Effector CD4-positive, alpha-beta T cell (primary cell): ENCODE measurements around the gene RNF148. TPM values are rescaled to one million over a fixed set of nuclear protein-coding genes. Genes with fewer than 3 reads are reported as not detected.

Experiments used
- DNase-seq: peaks from one replicate; pipeline ENCODE4 v3.0.0-alpha.2; 2020
- total RNA-seq: gene quantifications from one replicate; lab custom pipeline; 2026; lab: John Stamatoyannopoulos, UW

RNF148 gene, protein sequence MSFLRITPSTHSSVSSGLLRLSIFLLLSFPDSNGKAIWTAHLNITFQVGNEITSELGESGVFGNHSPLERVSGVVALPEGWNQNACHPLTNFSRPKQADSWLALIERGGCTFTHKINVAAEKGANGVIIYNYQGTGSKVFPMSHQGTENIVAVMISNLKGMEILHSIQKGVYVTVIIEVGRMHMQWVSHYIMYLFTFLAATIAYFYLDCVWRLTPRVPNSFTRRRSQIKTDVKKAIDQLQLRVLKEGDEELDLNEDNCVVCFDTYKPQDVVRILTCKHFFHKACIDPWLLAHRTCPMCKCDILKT
- total RNA-seq = not detected

DNA sequence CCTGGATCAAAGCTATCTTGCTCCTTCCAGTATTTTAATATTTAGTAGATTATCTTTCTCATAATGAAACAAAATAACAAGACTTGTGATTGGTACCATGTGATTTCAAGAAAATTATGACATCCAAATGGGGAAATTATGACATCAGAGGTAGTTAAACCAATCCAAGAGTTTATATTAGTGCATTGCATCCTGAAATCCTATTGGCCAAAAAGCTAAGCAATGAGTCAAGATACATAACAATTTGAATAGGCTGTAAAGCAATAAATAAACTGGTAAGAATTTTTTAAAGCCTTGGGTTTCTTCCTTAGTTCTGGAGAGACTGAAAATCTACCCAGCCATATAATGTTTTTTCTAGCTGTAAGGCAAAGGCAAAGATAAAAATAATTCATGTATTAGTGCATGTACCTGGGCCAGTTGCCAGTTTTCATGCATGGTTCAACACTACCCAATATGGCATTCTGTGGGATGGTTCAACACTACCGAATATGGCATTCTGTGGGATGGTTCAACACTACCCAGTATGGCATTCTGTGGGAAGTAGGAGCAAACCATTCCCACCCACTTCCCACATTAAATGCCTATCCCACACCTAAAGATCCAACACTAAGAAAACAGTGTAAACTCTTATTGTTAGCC lies at the start of gene RNF148:
Gene RNF148, minus strand, starts transcription at position 51 of the 639 bp plus-strand sequence. CDS start 172 bp downstream, outside the sequence.
- no peak for DNase-seq

DNA sequence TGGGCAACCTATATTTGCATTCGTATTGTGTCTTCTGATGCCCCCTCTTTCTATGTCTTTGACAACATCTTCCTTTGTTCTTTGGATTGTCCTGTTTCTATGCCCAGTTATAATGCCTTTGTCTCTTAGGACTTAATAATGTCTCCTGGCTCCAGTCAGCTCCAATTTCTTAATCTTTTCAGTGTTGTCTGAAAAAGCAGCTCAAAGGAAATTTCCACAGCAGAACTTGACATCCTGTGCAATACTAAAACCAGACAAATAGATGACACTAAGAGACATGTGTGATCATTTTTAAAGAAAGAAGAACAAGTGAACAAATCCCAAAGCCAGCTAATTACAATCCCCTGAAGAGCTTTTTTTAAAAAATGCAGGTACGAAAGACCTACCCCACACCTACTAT lies 47.7 kb upstream of the RNF148 start:
- no peak for DNase-seq

DNA sequence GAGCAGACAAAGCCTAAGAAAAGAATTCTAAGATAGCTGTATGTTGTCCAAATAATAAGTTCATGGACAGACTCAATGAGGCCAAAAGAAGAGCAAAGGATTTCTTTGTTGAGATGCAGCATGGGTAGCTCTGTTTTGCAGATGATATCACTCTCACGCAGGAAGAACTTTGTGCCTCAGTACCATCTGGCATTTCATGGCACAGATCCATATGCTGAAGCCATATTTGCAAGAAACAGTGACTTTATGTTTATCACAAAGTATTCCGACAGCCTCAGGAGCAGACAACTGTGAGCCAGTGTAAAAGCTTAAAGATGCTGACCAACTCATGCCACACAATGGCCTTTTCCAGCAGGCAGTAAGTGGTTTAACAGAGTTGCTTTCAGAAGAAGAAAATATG lies 45.5 kb upstream of the RNF148 start:
- DNase-seq = no peak

DNA sequence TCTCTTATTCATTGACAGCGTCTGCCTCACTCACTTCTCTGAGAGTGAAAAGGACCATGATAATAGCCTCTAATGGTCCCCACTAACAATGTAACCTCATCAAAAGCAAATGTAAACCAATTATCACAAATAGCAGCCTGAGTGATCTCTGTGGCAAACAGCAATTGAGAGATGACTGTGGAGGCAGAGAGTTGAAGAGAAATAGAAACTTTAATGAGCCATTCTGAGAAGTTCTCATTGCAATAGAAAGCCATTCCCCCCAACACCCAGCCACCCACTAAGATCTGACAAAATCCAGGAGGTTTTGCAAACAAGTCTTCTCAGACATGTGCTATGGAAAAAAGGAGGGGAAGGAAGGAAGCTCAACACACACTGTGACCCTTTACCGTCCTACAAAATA lies 44.2 kb upstream of the RNF148 start:
- no peak for DNase-seq

DNA sequence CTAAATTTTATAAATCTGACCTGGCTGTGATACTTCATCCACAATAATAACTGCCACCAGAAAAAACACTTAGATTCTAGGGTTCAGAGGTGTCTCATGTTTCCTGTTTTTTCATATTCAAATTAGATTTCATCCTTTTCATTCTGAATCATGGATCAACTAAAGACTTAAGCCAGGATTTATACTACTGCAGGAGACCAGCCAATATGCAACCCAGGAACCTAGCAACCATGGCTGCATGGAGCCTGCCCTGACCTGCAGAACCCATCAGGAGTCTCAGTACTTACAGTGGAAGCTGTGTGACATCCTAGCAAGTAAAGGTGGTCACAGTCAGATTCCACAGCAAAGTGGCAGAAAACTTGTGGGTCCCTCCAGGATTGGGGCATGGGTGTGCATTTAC lies 40.5 kb upstream of the RNF148 start:
- no peak for DNase-seq

DNA sequence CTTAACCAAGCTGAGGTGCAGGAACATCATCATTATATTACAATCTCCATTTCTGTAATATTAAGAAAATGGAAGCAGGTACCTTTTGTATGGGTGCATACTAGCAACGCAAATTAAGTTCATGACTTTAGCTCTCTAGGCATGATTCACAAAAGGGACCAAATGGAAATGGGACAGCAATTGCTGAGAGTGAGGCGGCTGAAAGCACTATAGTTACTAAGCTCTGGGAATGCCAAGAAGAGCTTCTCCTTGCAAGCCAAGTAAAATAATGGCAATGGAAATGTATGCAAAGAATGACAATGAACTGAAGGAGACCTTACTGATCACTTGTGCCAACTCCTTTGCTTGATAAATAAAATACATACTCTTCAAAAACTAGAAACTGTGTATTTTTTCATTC lies 36.2 kb upstream of the RNF148 start:
- DNase-seq = no peak

DNA sequence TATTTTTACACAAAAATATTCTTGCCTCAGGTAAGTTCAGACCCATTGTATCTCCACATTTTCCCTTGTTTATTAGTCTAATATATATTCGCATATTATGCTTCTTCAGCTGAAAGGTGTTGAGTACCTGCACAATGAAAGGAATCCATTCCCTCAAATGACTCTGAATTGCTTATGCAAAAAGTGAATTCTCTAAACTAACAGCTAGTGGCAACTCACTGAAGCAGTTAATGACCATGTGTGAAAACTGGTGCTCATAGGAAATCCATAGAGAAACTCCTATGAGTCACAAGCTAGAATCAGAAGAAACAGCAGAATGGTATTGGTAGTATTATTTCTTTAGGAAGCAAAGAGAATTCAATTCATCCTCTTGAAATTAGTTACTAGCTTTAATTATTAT lies 33.5 kb upstream of the RNF148 start:
- DNase-seq = no peak

DNA sequence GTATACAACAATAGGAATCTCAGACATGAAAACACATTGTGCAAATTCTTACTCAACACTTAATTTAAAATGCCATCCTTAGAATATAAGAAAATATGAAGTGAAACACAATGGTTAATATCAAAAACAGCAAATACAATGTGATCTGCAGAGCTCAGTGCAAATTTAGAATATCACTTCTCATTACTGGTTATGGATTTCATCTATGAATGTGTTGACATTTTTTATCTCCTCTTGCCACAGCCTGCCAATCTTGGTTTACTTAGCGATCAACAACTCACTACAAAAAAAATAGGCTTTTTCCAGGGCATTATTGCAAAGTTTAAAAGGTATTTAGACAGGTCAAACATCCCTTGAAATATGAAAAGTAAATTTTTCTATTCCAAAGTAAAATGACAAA lies 25.0 kb upstream of the RNF148 start:
- DNase-seq = no peak

DNA sequence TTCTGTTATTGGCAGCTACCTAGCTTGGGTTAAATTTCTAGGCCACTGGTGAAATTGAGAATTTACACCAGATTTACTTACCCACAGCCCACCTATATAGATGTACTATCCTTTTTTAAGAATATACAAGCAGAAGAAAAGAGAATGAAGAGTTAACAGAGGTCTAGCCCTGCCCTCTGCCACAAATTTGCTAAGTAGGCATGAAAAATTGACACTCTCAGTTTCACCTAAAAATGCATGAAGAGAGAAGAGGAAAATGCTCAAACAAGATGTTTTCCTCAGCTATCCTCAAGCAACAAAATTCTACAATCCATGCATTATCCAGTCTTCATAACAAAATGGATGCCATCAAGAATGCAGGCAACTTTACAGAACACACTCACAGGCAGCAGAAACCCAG lies 24.6 kb upstream of the RNF148 start:
- no peak for DNase-seq

DNA sequence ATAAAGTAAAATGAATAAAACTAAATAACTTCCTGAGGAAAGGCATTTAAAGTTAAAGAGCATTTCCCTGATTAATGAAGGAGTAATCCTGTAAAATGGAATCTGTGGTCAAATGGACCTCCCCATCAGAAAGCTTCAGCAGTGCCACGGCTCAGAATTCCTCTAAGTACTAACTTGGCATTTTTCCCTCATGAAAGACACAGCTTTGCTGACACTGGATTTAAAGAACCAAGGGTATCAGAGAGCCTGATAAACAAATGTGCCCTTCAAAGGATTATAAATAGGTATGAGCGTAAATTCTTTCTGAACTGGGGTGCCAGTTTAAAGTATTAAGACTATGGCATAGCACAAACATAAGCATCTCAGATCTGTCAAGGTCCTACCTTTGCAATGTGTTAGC lies 24.2 kb upstream of the RNF148 start:
- no peak for DNase-seq

DNA sequence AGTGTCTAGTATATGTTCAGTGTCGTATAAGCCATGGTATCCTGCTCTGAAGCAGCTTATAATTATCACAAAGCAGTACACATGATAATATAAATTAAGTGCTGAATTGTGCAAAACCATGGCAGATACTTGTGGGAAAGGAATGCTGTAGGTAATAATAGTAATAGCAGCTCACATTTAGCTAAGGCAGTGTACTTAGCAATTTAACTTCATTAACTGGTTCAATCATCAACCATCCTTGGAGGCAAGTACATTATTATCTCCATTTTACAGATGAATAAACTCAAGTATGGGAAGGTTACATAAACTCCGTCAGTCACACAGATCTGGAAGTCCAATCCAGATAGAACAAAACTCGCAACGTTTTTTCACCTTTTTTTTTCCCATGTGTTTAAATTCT lies 21.6 kb upstream of the RNF148 start:
- no peak for DNase-seq

DNA sequence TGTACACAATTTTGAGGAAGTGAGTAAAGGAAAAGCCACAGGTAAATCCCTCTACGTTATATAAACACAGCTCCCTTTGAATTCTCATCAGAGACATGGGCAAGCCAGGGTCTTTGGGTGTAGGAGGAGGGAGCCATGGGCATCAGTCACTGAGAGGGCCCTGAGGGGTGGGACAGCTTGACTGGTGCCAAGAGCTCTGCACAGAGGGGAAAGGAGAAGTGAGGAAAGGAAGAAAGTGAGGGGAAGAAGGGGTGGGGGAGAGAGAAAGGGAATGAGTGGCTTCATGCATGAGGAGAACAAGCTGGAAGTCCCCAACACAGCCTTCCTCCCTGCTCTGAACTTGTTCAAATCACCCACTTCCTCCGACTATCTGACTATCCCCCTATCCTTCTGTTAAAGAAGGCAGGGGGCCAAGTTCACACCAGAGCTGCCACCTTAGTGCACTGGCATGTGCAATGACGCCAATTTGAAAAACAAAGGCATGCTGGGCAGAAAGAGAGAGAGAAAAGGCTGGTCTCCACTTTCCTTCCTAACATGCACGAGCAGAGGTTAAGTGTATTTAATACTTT lies 16.4 kb upstream of the RNF148 start:
- no peak for DNase-seq

DNA sequence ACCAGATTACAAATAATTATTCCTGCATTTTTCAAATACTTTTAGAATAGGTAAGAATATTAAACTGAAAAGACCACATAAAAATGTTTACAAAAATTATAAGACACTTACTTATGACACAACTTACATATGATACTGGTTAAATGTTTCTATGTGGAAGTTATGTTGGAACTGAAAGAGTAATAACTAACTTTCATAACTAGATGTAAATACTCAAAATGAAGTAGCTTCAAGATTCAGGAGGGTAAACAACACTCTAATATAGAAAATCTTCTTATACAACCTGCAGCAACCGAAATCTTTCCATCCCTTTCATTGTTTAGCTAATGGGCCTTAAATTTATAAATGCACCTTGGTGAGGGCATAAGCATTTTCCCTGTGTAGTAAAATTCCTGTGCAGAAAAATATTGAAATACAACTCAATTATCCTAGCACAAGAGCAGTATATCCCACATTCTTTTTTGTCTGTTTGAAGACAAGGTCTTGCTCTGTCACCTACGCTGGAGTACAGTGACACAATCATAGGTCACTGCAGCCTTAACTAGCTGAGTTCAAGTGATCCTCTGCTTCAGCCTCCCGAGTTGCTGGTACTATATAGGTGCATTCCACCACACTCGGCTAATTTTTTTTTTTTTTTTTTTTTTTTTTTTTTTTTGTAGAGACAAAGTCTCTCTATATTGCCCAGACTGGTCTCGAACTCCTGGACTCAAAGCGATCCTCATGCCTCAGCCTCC lies 14.8 kb upstream of the RNF148 start:
- DNase-seq = no peak

DNA sequence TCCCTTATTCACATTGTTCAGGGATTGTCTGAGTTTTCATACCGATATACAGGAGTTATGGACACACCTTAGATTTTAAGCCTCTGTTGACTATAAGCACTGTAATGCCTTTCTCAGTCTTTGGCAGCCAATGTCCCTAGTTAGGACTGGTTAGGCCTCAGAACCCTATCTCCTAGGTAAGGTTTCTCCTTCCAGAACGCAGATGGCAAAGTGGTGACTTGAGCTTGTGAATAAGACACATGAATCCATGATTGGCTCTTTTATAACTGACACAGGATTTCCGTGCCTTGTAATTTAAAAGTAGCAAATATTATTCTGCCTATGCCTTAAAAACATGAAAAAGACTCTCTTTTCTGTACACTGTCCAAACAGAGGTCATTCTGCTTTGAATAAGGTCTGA lies 12.5 kb upstream of the RNF148 start:
- DNase-seq = no peak

DNA sequence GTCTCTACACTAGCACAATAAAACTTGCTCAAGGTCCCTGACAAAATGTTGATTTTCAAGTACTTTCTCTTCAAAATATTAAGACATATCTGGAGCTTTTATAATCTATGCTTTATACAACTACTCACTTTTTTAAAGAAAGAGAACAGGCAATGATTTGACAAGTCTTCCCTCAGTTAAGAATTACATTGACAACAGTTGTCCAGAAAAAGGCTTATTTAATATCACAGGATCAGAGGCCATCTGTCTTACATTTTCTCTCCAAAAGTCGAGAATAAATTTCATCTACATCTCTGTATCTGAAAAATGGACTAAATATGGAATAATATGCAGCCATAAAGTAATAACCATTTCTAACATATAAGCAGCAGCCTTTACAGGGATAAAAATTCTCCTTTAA lies 8.2 kb upstream of the RNF148 start:
- no peak for DNase-seq

DNA sequence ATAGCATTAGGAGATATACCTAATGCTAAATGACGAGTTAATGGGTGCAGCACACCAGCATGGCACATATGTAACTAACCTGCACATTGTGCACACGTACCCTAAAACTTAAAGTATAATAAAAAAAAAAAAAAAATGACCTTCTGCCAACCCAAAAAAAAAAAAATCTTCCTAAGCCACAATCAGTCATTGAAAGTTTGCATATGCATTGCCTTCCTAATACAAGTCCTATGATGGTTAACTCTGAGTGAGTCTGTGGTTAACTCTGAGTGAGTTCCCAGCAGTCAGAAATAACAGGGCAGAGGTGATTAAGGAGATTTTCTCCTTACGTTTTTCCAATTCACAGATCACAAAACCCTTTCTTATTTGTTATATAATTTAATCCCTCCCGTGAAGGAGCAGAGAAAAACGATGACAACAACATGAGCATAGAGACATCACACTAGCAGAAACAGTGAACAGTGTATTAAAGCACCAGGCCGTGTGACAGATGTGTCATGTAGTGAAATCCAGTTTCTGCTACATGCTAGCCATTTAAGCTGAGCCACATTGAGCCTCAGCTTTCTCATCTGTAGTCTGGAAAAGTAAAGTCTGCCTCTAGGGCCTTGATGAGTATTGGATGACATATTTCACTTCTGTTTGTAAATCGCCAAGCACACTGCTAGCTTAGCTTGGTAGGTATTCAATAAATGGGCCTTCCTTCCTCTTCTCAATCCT lies 7.4 kb upstream of the RNF148 start:
- no peak for DNase-seq

DNA sequence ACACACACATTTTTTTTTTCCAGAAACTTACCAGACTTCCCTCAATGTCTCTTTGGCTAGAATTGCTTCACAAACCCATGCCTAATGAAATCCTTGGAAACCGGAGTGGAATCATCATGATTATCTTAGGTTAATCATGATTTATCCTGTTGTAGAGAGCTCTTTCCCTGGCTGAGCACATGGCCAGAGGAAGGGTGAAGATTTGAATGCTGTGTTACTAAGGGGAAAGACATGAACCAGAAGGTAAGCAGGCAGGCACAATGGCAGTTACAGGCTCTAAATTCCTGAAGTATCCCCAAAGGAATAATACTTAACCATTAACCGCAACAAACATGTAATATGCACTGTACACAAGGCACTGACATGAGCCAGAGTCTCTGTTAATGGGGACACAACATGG lies 4.1 kb upstream of the RNF148 start:
- DNase-seq = no peak

DNA sequence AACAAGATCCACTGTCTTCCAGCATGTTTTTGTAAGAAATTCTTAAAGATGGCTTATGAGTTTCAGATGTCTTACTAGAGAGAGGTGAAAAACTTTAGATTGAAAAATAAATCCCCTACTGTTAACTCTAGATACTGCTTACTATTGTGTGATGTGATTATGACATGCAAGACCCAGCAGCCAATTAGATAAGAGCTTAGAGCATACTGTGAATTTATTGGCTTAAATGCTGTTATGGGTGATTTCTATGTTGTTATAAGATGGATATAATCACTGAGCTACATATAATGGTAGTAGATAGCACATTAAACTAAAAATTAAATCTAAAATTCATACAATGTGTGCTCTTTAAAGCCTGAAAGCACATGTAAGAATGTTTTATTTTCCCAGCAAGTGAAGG lies 3.7 kb downstream of the RNF148 start, which contains the start of gene RNF133:
Gene RNF133, minus strand, starts transcription at position 101 of the 400 bp plus-strand sequence. CDS start 199 bp downstream, outside the sequence.
- DNase-seq = no peak

DNA sequence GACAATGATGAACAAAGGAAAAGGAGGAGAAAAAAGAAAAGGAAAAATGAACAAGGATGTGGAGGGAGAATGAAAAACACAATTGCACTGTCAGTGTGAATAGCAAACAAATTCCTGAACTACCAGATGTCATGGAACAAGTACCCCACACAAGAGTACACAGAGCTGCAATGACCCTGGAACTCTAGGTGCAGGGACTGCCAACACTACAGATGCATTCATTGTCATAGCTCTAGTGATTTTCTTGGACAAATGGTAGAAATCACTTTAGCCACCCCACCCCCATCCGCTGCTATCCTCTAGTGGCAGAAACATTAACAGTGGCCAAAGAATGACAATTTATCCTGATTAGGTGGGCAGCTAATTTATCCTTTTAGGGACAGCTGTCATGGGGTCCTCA lies 6.9 kb downstream of the RNF148 start:
- DNase-seq = no peak

DNA sequence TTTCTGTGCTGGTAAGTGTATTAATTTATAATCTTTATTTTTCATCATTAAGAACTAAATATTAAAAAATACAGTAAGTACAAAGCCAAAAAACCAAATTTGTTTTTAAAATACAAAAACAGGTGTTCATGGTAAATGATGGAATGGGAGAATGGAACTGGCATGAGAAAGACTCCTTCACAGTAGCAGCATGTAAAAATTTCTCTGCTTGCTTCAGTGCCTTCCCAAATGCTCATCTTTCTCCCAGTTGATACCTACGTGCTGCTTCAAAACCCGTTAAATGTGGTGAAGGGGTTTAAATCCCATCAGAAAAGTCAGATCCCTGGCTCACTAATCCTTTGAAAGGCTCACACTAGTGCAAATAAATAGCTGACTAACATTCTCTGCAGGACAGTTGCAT lies 8.0 kb downstream of the RNF148 start:
- DNase-seq = no peak

DNA sequence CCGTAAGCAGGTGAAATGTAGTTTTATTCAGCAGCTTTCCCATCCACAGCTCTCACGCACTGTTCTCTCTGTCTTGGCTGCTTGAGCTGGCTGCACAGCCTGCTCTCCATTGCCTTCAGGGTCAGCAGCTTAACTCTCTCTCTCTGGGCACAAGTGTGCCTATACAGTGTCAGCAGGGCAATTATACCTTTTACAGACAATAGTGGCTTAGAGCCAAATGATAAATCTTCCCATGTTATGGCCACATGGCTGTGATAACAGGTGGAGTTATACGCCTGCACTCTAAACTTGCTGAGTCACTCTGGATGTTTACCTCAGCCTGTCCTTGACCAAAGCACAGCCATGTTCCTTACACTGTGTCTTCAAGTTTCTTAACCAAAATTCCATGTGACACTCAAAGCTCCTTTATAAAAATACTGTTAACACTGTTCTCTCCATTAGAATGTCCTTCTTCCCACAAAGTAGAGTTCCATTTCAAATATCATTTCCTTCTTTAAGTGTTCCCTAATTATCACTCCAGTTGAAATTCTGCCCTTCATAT lies 9.9 kb downstream of the RNF148 start:
- DNase-seq = no peak

DNA sequence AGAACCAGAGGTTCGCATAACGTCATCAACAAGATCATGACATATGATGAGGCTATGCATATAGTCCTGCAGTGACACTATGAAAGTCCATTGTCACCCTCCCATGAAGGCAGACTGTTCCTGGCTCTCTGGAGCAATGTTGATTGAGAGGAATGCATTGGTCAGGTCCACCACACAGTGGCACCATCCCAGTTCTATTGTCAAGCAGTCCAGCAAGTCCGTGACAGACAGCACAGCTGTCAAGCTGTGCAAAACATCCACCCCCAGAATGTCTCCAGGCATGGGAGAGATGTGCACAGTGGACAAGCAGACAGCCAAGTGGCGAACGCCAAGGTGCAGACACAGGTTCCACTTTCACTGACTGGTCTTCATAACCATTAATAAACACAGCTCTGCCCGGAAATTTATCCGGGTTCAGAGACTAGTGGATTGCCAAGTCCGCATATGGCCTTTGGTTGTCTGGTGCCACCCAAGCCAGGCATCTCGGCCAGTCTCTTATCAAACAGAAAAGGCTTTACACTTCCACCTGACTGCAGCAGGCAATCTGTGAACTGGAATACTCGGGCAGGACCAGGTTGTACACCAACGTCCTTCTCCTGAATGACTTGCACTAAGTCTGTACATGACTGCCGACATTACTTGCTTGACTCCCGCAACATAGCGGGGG lies 11.0 kb downstream of the RNF148 start:
- DNase-seq = no peak
